Neural progenitor cell (in vitro differentiated cells): ENCODE data around the gene PSMD14. TPM values are rescaled to one million over a fixed set of nuclear protein-coding genes. Genes with fewer than 3 reads are reported as not detected.

Source experiments
- DNase-seq: peaks from one replicate; pipeline ENCODE4 v3.0.0-alpha.2; 2016; ENCODE audit warnings: low spot score
- H2AFZ ChIP-seq: fragments of 200-600 bp; sonication (generic); replicated peaks from 2 replicates; pipeline ENCODE4 v1.6.1; 2016; ENCODE audit warnings: antibody characterized with exemption
- H3F3A ChIP-seq: fragments of 200-600 bp; sonication (generic); 2 replicates; pipeline ENCODE4 v1.6.1; 2016; ENCODE audit warnings: antibody characterized with exemption, low read depth
- H3K27ac ChIP-seq: fragments of 200-600 bp; sonication (generic); 2 replicates; pipeline ENCODE4 v1.5.1; 2016; ENCODE audit warnings: mild to moderate bottlenecking
- H3K27me3 ChIP-seq: fragments of 200-600 bp; sonication (generic); 2 replicates; pipeline ENCODE4 v1.6.1; 2016; ENCODE audit warnings: mild to moderate bottlenecking, moderate library complexity
- H3K36me3 ChIP-seq: fragments of 200-600 bp; sonication (generic); 2 replicates; pipeline ENCODE4 v1.5.1; 2016
- H3K4me1 ChIP-seq: fragments of 200-600 bp; sonication (generic); 2 replicates; pipeline ENCODE4 v1.6.1; 2016; ENCODE audit warnings: mixed run types
- H3K4me2 ChIP-seq: fragments of 200-600 bp; sonication (generic); 2 replicates; pipeline ENCODE4 v1.6.1; 2016
- H3K4me3 ChIP-seq: fragments of 200-600 bp; sonication (generic); 2 replicates; pipeline ENCODE4 v1.5.1; 2016
- H3K79me2 ChIP-seq: fragments of 200-600 bp; sonication (generic); 2 replicates; pipeline ENCODE4 v1.6.1; 2016; ENCODE audit warnings: low read depth
- H3K9ac ChIP-seq: fragments of 200-600 bp; sonication (generic); 2 replicates; pipeline ENCODE4 v1.6.1; 2016
- H3K9me3 ChIP-seq: fragments of 200-600 bp; sonication (generic); 2 replicates; pipeline ENCODE4 v1.5.1; 2016; ENCODE audit warnings: low read depth
- H4K20me1 ChIP-seq: fragments of 200-600 bp; sonication (generic); 2 replicates; pipeline ENCODE4 v1.6.1; 2016; ENCODE audit warnings: low read depth
- H3K27ac Mint-ChIP-seq: 3 replicates; pipeline ENCODE4 v1.8.0; 2021; ENCODE audit warnings: mixed read lengths
- H3K27me3 Mint-ChIP-seq: 2 replicates; pipeline ENCODE4 v1.8.0; 2022; ENCODE audit warnings: low read depth, mild to moderate bottlenecking, inconsistent platforms, moderate library complexity, mixed read lengths; ENCODE audit not compliant: insufficient read depth
- H3K36me3 Mint-ChIP-seq: 3 replicates; pipeline ENCODE4 v1.8.0; 2021; ENCODE audit warnings: mixed read lengths
- H3K4me1 Mint-ChIP-seq: 3 replicates; pipeline ENCODE4 v1.8.0; 2021; ENCODE audit warnings: mixed read lengths
- H3K4me3 Mint-ChIP-seq: 3 replicates; pipeline ENCODE4 v1.8.0; 2021; ENCODE audit warnings: mild to moderate bottlenecking, moderate library complexity, mixed read lengths
- H3K9me3 Mint-ChIP-seq: 3 replicates; pipeline ENCODE4 v1.8.0; 2020; ENCODE audit warnings: mixed read lengths
- CTCF ChIP-seq: fragments of 200-600 bp; sonication (generic); IDR thresholded peaks from 2 replicates; pipeline ENCODE4 v1.5.1; 2017; ENCODE audit warnings: antibody characterized with exemption, mild to moderate bottlenecking
- EZH2 ChIP-seq: fragments of 200-600 bp; sonication (generic); IDR thresholded peaks from 2 replicates; pipeline ENCODE4 v1.6.1; 2017; ENCODE audit warnings: antibody characterized with exemption, mild to moderate bottlenecking, moderate library complexity
- EZH2phosphoT487 ChIP-seq: fragments of 200-600 bp; sonication (generic); IDR thresholded peaks from 2 replicates; pipeline ENCODE4 v1.6.1; 2017; ENCODE audit warnings: antibody characterized with exemption
- total RNA-seq: library from RNA; depleted of rRNA; stranded (reverse); fragments of >200 nt; gene quantifications from 2 replicates; pipeline ENCODE4 v1.2.3, GENCODE V29; 2015; ENCODE audit warnings: low replicate concordance

Gene PSMD14
- total RNA-seq, 1 donor from 2014 or later = 152 TPM

GRCh38 chr2:161424891-161425727 is 116.9 kb downstream of the PSMD14 start:
- peaks cover 100% of the 10 kb centered on the region for H3K27me3 ChIP-seq
- H3K4me3 ChIP-seq = no peak overlapping the region

DNA sequence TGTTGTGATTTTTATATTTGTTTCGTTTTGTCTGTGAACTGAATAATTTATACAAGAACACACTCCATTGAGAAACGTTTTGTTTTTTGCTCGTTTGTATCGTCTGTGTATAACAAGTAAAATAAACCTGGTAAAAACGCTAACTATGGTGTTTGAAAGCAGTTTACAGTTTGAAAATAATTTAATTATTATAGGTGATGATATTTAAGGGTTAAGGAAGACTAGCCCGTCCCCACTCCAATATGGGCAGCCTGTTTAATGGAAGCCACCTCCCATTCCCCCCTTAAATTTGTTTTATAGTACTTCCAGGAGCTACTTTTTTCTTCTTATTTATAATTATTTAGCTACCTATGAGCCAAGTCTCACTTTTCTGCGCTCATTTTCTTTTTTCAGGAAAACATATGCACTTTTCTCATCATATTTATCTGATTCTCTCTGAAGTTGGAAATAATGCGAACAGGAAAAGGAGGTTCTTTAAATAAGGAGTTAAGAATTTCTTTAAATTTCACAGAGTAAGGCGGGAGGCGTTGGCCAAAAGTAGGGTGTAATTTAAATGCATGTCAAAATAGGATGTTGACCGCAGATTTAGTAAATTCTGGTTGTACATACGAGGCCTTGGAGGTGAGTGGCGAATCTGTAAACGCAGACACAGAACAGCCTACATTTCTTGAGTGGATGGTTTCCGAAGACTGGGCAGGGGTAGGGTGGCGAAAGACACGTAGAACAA is 117.7 kb downstream of the PSMD14 start:
- Histone ChIP-seq H3K9me3 (no peaks in the 10 kb centered on the region), H4K20me1 (peaks cover 57% of the 10 kb centered on the region), H3K27me3 (peaks cover 100% of the 10 kb centered on the region), H3K9ac (no peak overlapping the region), H3K4me2 (no peak overlapping the region), H3K36me3 (no peaks in the 10 kb centered on the region), H3K79me2 (no peaks in the 10 kb centered on the region), H3K4me1 (no peaks in the 10 kb centered on the region), H3K4me3 (no peak overlapping the region), H3F3A (peaks cover 15% of the 10 kb centered on the region), H2AFZ (no peak overlapping the region), H3K27ac (no peak overlapping the region)
- H3K9me3 Mint-ChIP-seq = peaks cover 10% of the 10 kb centered on the region
- peaks cover 16% of the 10 kb centered on the region for H3K4me1 Mint-ChIP-seq
- no peak for TF ChIP-seq EZH2
- peak; percentile 20 for TF ChIP-seq EZH2phosphoT487
- TF ChIP-seq CTCF = no peak
- no peak for DNase-seq
- peaks cover 4% of the 10 kb centered on the region for H3K36me3 Mint-ChIP-seq
- peaks cover 71% of the 10 kb centered on the region for H3K27me3 Mint-ChIP-seq
- H3K27ac Mint-ChIP-seq = no peak overlapping the region
- peak overlapping the region; percentile 79 for H3K4me3 Mint-ChIP-seq

More at GRCh38 chr2:161424891-161425727, 116.9 kb downstream of the PSMD14 start:
- H3K27me3 Mint-ChIP-seq = peaks cover 79% of the 10 kb centered on the region
- DNase-seq = no peak
- Histone ChIP-seq H4K20me1 (peaks cover 65% of the 10 kb centered on the region), H2AFZ (no peak overlapping the region), H3K4me1 (no peaks in the 10 kb centered on the region), H3K9me3 (no peaks in the 10 kb centered on the region), H3F3A (peaks cover 15% of the 10 kb centered on the region), H3K79me2 (no peaks in the 10 kb centered on the region), H3K27ac (no peak overlapping the region), H3K9ac (no peak overlapping the region), H3K36me3 (no peaks in the 10 kb centered on the region), H3K4me2 (no peak overlapping the region)
- TF ChIP-seq EZH2phosphoT487 (no peak), EZH2 (peak; percentile 24)
- H3K9me3 Mint-ChIP-seq = peaks cover 10% of the 10 kb centered on the region
- peaks cover 4% of the 10 kb centered on the region for H3K36me3 Mint-ChIP-seq
- peak overlapping the region; percentile 83 for H3K4me3 Mint-ChIP-seq
- H3K4me1 Mint-ChIP-seq = peaks cover 16% of the 10 kb centered on the region
- H3K27ac Mint-ChIP-seq = no peak overlapping the region

- Mint-ChIP-seq H3K27ac (no peak overlapping the region), H3K27me3 (peaks cover 65% of the 10 kb centered on the region), H3K36me3 (peaks cover 4% of the 10 kb centered on the region), H3K4me1 (peaks cover 16% of the 10 kb centered on the region), H3K4me3 (peak overlapping the region; percentile 79), H3K9me3 (peaks cover 10% of the 10 kb centered on the region)
- no peaks in the 10 kb centered on the region for H3K9me3 ChIP-seq
- H3K4me3 ChIP-seq = peak overlapping the region; percentile 30
- peaks cover 100% of the 10 kb centered on the region for H3K27me3 ChIP-seq
- H3K27ac ChIP-seq = no peak overlapping the region
- TF ChIP-seq CTCF (peak; percentile 61), EZH2phosphoT487 (no peak)
- no peak overlapping the region for H3K9ac ChIP-seq
- H4K20me1 ChIP-seq = peaks cover 51% of the 10 kb centered on the region
- no peaks in the 10 kb centered on the region for H3K4me1 ChIP-seq
- H3K79me2 ChIP-seq = no peaks in the 10 kb centered on the region
- no peaks in the 10 kb centered on the region for H3K36me3 ChIP-seq
- H3K4me2 ChIP-seq = peak overlapping the region; percentile 69
- H2AFZ ChIP-seq = no peak overlapping the region
- peak; percentile 34 for DNase-seq
- H3F3A ChIP-seq = peaks cover 15% of the 10 kb centered on the region
These were observed 118.3 kb downstream of the PSMD14 start for GRCh38 chr2:161426455-161426921.
